SKM-1 treated with dmso at 0.1 percent for 144 hours (cell line): ENCODE data around the gene FRS3.

Source experiments
- DNase-seq: peaks from one replicate; lab custom pipeline; 2025; ENCODE audit not compliant: unreplicated experiment; lab: John Stamatoyannopoulos, UW

The FRS3 gene

DNA sequence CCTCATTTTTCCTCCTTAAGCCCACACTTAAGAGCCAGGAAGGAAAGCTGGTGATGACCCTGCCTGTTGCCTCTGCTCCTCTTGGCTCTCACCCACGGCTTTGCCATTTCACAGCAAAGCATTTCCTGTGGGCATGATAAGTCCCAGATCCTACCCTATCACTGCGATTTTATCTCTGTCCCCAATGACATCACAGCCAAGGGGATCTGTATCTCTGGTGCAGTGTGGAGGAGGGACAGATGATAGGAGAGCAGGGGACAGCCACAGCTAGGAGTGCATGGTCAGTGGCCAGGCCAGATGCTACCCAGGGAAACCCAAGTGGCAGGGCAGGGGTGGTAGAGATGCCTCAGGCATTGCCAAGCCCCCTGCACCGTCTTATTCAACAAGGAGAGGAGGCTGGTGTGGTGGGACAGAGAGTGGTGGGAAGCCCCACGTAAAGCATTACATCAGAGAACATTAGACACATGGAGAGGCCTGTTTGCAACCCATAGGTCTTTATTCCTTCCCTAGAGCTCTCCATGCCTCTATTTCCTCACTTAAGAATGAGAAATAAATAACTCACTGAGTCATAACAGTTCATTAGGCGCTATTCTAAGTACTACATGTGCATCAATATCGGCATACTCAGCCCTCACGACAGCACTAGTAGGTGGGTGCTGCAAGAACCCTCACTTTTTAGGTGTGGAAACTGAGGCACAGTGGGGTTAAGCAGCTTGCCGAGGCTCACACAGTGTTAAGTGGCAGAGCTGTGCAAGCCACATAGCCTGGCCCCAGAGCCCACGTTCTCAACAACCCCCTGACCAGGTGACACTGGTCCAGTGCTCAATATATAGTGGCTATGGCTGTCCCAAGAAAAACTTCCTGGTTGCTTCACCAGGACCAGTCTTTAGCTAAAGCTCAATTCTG is 48.9 kb downstream of the FRS3 start:
- DNase-seq = no peak

DNA sequence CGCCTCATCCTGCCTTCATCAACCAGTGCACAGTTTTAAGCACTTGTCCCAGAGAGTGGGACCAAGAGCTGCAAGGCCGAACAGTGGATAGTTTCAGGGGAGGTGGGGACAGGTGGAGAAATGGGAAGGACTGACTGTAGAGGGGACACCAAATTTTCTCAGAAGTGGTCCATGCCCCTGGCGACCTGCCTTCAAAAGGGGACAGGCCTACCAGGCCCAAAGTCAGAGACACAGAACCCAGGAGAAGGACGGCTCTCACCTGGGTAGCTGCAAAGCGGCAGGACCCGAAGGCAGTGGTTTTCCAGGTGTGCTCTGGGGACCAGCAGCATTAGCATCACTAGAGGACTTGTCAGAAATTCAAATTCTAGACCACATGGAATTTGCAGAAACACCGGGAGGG is 50.1 kb downstream of the FRS3 start:
- DNase-seq = no peak

DNA sequence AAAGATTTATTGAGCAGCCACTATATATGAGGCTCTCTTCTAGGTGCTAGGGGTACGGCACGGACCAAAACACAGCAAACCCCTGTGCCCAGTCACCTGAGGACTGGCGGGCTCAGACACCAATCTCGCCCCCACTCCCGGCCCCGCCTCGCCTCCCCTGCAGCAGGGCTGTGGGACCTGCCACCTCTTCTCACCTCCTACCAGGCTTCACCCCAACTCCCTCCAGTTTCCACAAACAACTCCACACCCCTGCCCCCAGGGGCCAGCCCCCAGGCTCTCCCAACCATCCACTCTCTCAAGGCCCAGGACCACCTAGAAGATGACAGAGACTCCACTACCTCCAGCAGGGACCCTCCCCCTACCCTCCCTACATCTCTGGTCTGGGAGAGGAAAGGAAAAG is 50.7 kb downstream of the FRS3 start:
- DNase-seq = no peak

DNA sequence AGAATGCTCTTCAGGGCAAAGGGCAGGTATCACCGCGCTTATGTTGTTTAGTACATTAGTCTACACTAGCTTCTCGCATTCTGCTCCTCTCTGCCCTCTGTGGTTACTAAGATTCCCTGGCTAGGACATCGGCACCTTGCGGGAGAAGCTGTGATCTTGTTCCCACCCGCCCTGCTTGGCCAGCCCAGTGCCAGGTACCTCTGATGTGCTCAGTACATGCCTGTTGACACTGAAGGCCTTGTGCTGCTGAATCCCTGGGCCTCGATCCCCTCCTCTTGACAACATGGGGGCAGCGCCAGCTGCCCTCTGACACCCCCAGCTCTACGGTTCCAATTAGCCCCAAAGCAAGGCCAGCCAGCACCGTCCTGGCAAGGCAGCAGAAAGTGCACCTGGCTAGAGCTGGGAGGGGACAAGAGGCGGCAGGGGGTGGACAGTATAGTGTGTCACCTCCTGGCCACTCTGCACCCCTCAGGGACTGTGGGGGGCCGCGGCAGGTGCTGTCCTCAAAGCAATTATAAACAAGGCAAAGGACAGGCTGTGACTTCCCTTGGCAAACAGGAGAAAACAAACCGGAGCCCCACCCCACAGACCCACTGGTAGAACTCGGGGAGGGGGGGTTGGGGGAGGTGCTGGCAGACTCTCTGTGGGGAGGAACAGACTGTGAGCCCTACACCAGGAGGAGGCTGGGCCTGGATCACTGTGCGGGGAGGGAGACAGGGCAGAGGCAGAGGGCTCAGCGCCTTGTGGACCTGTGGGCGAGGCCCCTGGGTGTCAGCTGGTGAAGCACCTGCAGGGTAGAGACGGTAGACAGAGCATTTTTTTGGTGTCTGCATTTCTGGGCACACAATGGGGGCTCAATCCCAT is 51.4 kb downstream of the FRS3 start:
- DNase-seq = no peak

DNA sequence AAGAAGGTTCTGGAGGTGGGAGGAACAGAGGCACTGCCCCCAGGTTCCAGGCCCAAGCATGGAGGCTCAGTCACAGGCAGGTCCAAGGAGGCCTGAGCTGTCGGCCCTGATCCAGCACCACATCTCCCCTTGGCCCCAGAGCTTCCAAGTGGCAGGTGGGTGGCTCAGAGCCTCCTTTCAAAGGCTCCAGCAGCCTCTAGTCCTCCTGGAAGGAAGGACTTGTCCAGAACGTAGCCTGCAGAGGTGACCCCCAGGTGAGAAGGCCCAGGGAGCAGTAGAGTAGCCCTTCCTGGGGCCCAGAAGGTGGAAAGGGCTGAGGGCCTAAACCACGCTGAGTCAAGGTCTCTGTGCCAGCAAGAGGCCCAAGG is 52.0 kb downstream of the FRS3 start:
- DNase-seq = no peak

DNA sequence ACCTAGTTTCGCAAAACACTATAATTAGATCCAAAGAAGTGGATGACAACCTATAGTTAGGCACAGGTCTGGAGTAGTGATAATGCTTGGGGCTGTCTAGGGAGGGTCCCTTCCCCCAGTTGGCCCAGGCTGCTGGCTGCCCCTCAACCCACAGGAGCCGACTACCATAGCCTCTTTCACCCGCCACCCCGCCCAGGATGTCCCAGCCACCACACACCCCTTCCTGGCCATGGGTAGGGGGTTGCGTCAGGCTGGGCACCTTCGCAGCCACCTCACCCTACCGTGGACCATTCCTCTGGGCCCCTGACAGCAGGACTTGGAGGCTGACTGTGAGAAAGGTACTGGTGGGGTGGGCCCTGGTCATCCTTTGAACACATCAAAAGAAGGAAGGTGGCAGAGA is 52.8 kb downstream of the FRS3 start:
- no peak for DNase-seq

DNA sequence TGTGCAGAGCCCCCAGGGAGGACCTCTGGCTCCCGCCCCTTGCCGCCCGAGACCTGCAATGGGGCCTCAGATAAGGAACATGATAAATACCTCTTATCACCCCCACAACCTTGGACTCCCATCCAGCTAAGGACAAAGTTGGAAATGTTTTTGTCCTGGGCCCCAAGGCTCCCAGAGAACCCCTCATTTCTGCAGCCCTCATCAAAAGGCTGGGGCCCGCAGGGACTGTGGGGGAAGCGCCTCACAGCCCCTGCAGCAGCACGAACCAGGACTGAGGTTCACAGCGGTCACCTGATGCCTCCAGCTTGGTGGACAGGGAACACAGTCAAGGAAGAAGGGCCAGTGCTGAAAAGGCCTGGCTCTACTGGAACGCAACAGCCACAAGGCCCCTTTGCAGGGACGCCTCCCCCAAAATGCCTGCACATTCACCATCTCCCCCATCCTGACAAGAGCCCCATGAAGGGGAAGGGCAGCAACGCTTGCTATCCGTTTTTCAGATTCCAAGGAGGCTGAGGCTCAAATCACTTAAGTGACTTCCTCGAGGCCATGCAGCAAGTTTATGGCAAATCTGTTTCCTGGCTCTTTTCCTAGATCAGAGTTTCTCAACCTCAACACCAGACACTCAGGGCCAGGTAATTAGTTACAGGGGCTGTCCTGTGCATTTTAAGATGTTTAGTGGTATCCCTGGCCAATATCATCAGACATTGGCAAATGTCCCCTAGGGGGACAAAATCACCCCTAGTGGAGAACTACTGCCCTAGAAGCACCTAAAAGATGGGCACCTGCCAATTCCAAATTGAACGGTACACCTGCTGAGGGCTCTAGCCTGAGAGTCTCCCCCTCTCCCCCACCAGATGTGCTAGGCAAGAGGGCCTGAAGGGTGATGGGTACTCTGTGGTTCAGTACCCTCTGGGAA is 54.9 kb downstream of the FRS3 start:
- no peak for DNase-seq

DNA sequence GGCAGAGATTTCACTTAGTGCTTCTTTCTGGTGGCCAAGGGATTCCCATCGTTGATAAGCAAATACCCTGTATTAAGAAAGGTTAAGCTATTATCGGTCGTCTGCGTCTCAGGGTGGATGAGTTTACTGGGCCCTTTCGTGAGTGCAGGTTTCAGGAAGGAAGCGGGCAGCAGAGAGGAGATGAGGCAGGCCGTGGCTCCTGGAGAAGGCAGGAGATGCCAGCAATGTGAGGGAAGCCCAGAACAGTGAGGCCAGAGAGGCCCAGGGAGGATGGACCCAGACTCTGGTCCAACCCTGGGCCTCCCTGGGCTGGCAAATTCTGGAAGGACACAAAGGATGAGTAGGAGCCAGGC is 55.5 kb downstream of the FRS3 start:
- no peak for DNase-seq

DNA sequence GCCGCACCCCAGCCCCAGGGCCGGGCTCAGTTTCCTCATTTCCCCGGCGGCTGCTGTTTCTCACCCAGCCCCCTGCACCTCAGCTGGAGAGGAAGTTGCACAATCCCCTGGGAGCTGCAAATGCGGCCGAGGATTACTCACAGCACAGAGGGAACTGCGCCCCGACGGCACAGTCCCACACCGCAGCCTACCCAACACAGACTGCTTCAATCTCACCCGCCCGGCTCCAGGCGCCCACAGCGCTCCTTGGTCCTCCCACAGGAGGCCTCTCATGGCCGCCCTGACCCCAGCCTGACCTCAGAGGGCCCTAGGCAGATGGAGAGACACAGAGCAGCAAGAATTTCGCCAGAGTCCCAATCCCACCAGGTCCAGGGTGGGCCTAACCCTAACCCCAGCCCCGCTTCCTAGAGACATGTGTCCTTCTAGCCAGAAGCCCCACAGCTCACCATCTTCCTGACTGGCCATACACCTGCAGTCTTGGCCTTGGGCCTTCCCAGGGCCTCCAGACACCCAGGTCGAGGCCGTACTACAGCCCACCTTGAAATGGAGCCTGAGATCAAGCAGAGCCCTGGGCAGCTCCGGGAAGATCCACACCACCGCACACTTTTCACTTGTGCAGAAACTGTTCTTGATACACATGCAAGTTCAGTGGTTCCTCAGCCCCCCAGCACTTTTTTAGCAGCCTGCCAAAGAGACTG is 56.0 kb downstream of the FRS3 start:
- DNase-seq = peak; percentile 96

DNA sequence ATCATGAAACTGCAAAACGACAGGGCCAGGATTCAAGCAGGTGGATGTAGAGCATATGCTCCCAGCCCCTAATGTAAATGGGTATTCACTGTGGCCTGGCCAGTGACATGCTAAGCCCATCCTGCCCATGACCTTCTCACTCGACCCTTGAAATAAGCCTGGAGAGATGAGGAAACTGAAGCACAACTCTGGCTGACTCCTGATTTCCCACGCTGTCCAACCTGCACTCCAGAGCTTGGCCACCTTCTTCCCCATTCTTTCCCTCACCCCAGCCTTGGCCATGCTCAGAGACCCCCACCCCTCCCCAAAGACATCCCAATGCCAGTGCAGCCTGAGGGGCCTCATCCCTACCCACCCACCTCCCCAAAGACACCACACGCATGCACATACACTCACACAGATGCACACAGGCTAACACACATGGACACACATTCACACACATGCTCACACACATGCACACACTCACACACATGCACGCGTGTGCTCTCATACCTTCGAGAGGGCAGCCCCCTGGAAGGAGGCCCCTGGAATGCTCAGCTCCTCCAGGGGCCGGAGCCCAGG is 56.7 kb downstream of the FRS3 start:
- DNase-seq = no peak

DNA sequence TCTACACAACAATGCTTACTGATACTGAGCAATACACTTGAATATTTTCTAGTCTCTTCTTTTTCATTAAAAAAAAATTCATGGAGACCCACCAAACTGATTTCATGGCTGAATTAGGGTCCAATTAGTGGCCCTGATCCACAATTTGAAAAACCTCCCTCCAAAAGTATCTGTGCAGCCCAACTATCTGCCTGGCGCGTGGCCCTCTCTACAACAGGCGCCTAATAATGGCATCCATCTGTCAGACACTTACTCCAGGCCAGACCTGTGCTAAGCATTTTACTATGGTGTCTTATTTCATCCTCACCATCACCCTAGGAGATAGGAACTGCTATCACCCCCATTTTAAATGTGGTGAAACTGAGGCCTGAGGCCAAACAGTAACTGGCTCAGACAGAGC is 58.3 kb downstream of the FRS3 start:
- DNase-seq = no peak

DNA sequence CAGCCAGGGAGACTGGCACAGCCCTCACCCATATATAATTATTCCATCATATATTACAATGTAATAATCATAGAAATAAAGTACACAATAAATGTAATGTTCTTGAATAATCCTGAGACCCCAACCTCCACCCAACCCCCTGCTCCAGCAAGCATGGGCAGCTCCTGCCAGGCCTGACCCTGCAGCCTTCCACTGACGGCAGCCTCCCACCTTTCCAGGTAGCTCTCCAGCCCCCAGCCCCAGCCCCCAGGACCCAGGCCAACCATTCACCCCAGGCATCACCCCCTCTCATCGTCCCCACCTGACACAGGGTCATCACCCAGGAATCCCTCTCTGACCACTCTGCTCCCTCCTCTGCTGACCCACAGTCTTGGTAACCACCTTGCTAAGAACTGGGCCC is 58.9 kb downstream of the FRS3 start:
- no peak for DNase-seq

DNA sequence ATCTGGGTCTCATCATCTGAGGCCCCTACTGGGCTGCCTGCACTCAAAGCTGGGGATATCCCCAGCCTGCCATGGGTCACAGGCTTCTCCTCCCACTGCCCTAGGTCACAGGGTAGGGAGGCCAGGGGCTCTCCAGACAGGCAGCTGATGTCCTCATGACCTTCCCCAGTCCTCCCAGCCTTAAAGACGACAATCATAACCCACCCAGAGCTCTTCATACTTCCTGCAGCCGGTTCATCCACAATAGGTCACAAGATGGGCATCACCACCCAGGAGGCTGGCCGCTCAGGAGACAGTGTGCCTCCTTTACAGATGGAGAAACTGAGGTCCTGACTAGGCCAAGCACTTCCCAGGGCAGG is 59.5 kb downstream of the FRS3 start:
- no peak for DNase-seq
